ENCODE results near the gene SLC27A2.

- TF ChIP-seq, protein P1, sequence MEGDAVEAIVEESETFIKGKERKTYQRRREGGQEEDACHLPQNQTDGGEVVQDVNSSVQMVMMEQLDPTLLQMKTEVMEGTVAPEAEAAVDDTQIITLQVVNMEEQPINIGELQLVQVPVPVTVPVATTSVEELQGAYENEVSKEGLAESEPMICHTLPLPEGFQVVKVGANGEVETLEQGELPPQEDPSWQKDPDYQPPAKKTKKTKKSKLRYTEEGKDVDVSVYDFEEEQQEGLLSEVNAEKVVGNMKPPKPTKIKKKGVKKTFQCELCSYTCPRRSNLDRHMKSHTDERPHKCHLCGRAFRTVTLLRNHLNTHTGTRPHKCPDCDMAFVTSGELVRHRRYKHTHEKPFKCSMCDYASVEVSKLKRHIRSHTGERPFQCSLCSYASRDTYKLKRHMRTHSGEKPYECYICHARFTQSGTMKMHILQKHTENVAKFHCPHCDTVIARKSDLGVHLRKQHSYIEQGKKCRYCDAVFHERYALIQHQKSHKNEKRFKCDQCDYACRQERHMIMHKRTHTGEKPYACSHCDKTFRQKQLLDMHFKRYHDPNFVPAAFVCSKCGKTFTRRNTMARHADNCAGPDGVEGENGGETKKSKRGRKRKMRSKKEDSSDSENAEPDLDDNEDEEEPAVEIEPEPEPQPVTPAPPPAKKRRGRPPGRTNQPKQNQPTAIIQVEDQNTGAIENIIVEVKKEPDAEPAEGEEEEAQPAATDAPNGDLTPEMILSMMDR (IDR thresholded peaks at IDR 0.05 in 4 of 5, conservative IDR thresholded peaks at IDR 0.05 in 1 of 5) = no peak
- no peak for TF ChIP-seq POLR2A (IDR thresholded peaks at IDR 0.05)
Observed at GRCh38 chr15:50251638-50252182, 69.7 kb downstream of the SLC27A2 start.
